K562 (cell line): ENCODE data around the gene SLITRK4. TPM values are rescaled to one million over a fixed set of nuclear protein-coding genes. Genes with fewer than 3 reads are reported as not detected.

Source experiments
- ATF7 ChIP-seq: fragments of 450-650 bp; IDR thresholded peaks from 2 replicates; pipeline ENCODE4 v1.7.1; 2014; ENCODE audit warnings: mild to moderate bottlenecking, moderate library complexity
- PKNOX1 ChIP-seq: fragments of 450-650 bp; IDR thresholded peaks from 2 replicates; pipeline ENCODE4 v1.6.1; 2016
- ZNF79 ChIP-seq: fragments of 250-450 bp; sonication (Bioruptor Pico); IDR thresholded peaks from 2 replicates; pipeline ENCODE4 v1.4.0; 2020; ENCODE audit warnings: low read depth, mild to moderate bottlenecking, moderate library complexity
- polyA plus RNA-seq, 8 experiments: library from polyadenylated mRNA; depleted of rRNA in 4 of 8; stranded (reverse) in 5 of 8; unstranded in 3 of 8; fragments of >200 nt; fragmentation: Nextera tagmentation in 2 of 8; fragmentation: Illumina TruSeq in 1 of 8; extraction: Ambion mirVana in 2 of 8; extraction: Trizol in 1 of 8; gene quantifications; 2 replicates each; pipeline versions ENCODE4 v1.2.1 to v1.2.3, GENCODE V29; 2011 to 2014; ENCODE audit warnings: inconsistent platforms in 1 of 8, missing spikeins in 1 of 8
- total RNA-seq, 7 experiments: library from RNA; depleted of rRNA in 6 of 7; stranded (reverse); fragments of >200 nt in 6 of 7; fragmentation: Illumina TruSeq in 2 of 7; extraction: Trizol in 2 of 7; gene quantifications; 2 replicates each; pipeline versions ENCODE4 v1.2.1 to v1.2.3, GENCODE V29; 2011 to 2021; ENCODE audit warnings: low replicate concordance in 1 of 7
- TF ChIP-seq, protein P1 (sequence below): fragments of 200-800 bp; sonication (Bioruptor generic); IDR thresholded peaks from 2 replicates; pipeline ENCODE4 v1.6.1; 2016; ENCODE audit warnings: missing genetic modification characterization, missing compliant biosample characterization
- TF ChIP-seq, protein P2 (sequence below): fragments of 450-650 bp; conservative IDR thresholded peaks from 2 replicates; pipeline ENCODE4 v1.6.1; 2016; ENCODE audit warnings: missing genetic modification characterization, low read depth, mild to moderate bottlenecking, control low read depth, missing compliant biosample characterization

Gene SLITRK4
- total and polyA plus RNA-seq, 9 of the 15 experiments (the other 6 are each of a cell fraction or from before 2014, with no cell fraction given) = not detected

- TF ChIP-seq, protein P1, sequence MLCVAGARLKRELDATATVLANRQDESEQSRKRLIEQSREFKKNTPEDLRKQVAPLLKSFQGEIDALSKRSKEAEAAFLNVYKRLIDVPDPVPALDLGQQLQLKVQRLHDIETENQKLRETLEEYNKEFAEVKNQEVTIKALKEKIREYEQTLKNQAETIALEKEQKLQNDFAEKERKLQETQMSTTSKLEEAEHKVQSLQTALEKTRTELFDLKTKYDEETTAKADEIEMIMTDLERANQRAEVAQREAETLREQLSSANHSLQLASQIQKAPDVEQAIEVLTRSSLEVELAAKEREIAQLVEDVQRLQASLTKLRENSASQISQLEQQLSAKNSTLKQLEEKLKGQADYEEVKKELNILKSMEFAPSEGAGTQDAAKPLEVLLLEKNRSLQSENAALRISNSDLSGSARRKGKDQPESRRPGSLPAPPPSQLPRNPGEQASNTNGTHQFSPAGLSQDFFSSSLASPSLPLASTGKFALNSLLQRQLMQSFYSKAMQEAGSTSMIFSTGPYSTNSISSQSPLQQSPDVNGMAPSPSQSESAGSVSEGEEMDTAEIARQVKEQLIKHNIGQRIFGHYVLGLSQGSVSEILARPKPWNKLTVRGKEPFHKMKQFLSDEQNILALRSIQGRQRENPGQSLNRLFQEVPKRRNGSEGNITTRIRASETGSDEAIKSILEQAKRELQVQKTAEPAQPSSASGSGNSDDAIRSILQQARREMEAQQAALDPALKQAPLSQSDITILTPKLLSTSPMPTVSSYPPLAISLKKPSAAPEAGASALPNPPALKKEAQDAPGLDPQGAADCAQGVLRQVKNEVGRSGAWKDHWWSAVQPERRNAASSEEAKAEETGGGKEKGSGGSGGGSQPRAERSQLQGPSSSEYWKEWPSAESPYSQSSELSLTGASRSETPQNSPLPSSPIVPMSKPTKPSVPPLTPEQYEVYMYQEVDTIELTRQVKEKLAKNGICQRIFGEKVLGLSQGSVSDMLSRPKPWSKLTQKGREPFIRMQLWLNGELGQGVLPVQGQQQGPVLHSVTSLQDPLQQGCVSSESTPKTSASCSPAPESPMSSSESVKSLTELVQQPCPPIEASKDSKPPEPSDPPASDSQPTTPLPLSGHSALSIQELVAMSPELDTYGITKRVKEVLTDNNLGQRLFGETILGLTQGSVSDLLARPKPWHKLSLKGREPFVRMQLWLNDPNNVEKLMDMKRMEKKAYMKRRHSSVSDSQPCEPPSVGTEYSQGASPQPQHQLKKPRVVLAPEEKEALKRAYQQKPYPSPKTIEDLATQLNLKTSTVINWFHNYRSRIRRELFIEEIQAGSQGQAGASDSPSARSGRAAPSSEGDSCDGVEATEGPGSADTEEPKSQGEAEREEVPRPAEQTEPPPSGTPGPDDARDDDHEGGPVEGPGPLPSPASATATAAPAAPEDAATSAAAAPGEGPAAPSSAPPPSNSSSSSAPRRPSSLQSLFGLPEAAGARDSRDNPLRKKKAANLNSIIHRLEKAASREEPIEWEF (CRISPR knock-in tag) = no peak
- TF ChIP-seq, protein P2, sequence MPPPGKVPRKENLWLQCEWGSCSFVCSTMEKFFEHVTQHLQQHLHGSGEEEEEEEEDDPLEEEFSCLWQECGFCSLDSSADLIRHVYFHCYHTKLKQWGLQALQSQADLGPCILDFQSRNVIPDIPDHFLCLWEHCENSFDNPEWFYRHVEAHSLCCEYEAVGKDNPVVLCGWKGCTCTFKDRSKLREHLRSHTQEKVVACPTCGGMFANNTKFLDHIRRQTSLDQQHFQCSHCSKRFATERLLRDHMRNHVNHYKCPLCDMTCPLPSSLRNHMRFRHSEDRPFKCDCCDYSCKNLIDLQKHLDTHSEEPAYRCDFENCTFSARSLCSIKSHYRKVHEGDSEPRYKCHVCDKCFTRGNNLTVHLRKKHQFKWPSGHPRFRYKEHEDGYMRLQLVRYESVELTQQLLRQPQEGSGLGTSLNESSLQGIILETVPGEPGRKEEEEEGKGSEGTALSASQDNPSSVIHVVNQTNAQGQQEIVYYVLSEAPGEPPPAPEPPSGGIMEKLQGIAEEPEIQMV = no peak
- TF ChIP-seq PKNOX1 (no peak), ATF7 (no peak), ZNF79 (CRISPR knock-in tag) (no peak)
Measured at GRCh38 chrX:143642426-143642825, 6.5 kb upstream of the SLITRK4 start (continued).
